Right lobe of liver (tissue), 4 donors: Measurements from ENCODE around the gene TMEM134.

ENCODE experiments used
- CTCF ChIP-seq, 4 donors: fragments of 200-600 bp in 3 of 4; fragments of 450-650 bp in 1 of 4; IDR thresholded peaks; one replicate each; pipeline versions ENCODE4 v1.5.1 to v1.8.0; 2016 to 2022; ENCODE audit warnings: antibody characterized with exemption in 4 of 4, mild to moderate bottlenecking in 2 of 4
- POLR2A ChIP-seq: fragments of 450-650 bp; IDR thresholded peaks from one replicate; pipeline ENCODE4 v1.6.1; 2017; ENCODE audit warnings: antibody characterized with exemption, mild to moderate bottlenecking
- donor health status: DM: no; HTN: no; CAD: no.
- donor health status: DM: no; HTN: no; CAD: no.
- donor health status: DM: no; HTN: yes; CAD: no.

GRCh38 chr11:67445515-67445914, 23.5 kb downstream of the TMEM134 start:
- TF ChIP-seq CTCF (IDR thresholded peaks at IDR 0.05) (no peak), POLR2A (no peak)
